ENCODE data around the gene EFCAB8.

GRCh38 chr20:32908334-32909292 lies 49.9 kb downstream of the EFCAB8 start:
- TF ChIP-seq CTCF (IDR thresholded peaks at IDR 0.05; ENCODE audit: low read depth, low read length, missing input control): no peak
- TF ChIP-seq JUND (IDR thresholded peaks at IDR 0.05): no peak
- TF ChIP-seq EGR1 (IDR thresholded peaks at IDR 0.05; ENCODE audit: low read depth in 2 of 2): no peak
- TF ChIP-seq FOXA2 (IDR thresholded peaks at IDR 0.05): no peak
- no peak for TF ChIP-seq REST (IDR thresholded peaks at IDR 0.05)
- no peak for TF ChIP-seq GABPA (IDR thresholded peaks at IDR 0.05 in 1 of 2, conservative IDR thresholded peaks at IDR 0.05 in 1 of 2)
- TF ChIP-seq TAF1 (conservative IDR thresholded peaks at IDR 0.05): no peak
- TF ChIP-seq MAX (IDR thresholded peaks at IDR 0.05): no peak
- no peak for TF ChIP-seq FOXA1 (IDR thresholded peaks at IDR 0.05)
- TF ChIP-seq NR2F2 (IDR thresholded peaks at IDR 0.05): no peak
- TF ChIP-seq RAD21 (IDR thresholded peaks at IDR 0.05): no peak
- TF ChIP-seq SP1 (IDR thresholded peaks at IDR 0.05): no peak

Measured in liver (tissue), 3 donors.